ENCODE results near the gene MTM1. TPM values are rescaled to one million over a fixed set of nuclear protein-coding genes. Genes with fewer than 3 reads are reported as not detected.

Gene MTM1
- total RNA-seq, 1 donor, result 13.4 TPM

GRCh38 chrX:150569155-150569477, 695 bp downstream of the MTM1 start:
- peak; percentile 44 for DNase-seq (ENCODE audit: low read depth)
- peak overlapping the region; percentile 72 for H3K4me3 ChIP-seq (ENCODE audit: low read depth, low read length)
- no peak for TF ChIP-seq CTCF (IDR thresholded peaks at IDR 0.05; ENCODE audit: insufficient read depth, low read depth, low read length)

GRCh38 chrX:150570512-150570911, 2.1 kb downstream of the MTM1 start:
- no peak overlapping the region for H3K4me3 ChIP-seq (ENCODE audit: low read depth, low read length)
- no peak for TF ChIP-seq CTCF (IDR thresholded peaks at IDR 0.05; ENCODE audit: insufficient read depth, low read depth, low read length)
- DNase-seq (ENCODE audit: low read depth), result peak; percentile 40

GRCh38 chrX:150572206-150572605, 3.8 kb downstream of the MTM1 start:
- H3K4me3 ChIP-seq (ENCODE audit: low read depth, low read length), result no peak overlapping the region
- no peak for DNase-seq (ENCODE audit: low read depth)
- no peak for TF ChIP-seq CTCF (IDR thresholded peaks at IDR 0.05; ENCODE audit: insufficient read depth, low read depth, low read length)

GRCh38 chrX:150573106-150573505, 4.7 kb downstream of the MTM1 start:
- no peak for TF ChIP-seq CTCF (IDR thresholded peaks at IDR 0.05; ENCODE audit: insufficient read depth, low read depth, low read length)
- H3K4me3 ChIP-seq (ENCODE audit: low read depth, low read length), result no peak overlapping the region
- no peak for DNase-seq (ENCODE audit: low read depth)

GRCh38 chrX:150573702-150574101, 5.3 kb downstream of the MTM1 start:
- TF ChIP-seq CTCF (IDR thresholded peaks at IDR 0.05; ENCODE audit: insufficient read depth, low read depth, low read length), result no peak
- DNase-seq (ENCODE audit: low read depth), result no peak
- H3K4me3 ChIP-seq (ENCODE audit: low read depth, low read length), result no peak overlapping the region

GRCh38 chrX:150574559-150575418, 6.4 kb downstream of the MTM1 start:
- no peak for TF ChIP-seq CTCF (IDR thresholded peaks at IDR 0.05; ENCODE audit: insufficient read depth, low read depth, low read length)
- H3K4me3 ChIP-seq (ENCODE audit: low read depth, low read length), result no peak overlapping the region
- DNase-seq (ENCODE audit: low read depth), result no peak

GRCh38 chrX:150575419-150575814, 7.0 kb downstream of the MTM1 start:
- no peak for TF ChIP-seq CTCF (IDR thresholded peaks at IDR 0.05; ENCODE audit: insufficient read depth, low read depth, low read length)
- no peak overlapping the region for H3K4me3 ChIP-seq (ENCODE audit: low read depth, low read length)
- DNase-seq (ENCODE audit: low read depth), result peak; percentile 28

Data from fibroblast of villous mesenchyme (primary cell).